Effector memory CD4-positive, alpha-beta T cell (primary cell): ENCODE measurements around the gene GRIK3.

Source experiments
- DNase-seq, 3 donors: peaks; one replicate each; pipeline ENCODE4 v3.0.0-alpha.2; 2020
- H3K27ac ChIP-seq: 2 replicates; pipeline ENCODE4 v1.7.0; 2013; ENCODE audit warnings: mild to moderate bottlenecking, low read length, moderate library complexity; ENCODE audit not compliant: insufficient read depth, poor library complexity, severe bottlenecking
- H3K27me3 ChIP-seq: replicated peaks from 2 replicates; pipeline ENCODE4 v1.7.0; 2013; ENCODE audit warnings: mild to moderate bottlenecking, low read length; ENCODE audit not compliant: insufficient read depth, control insufficient read depth, poor library complexity, severe bottlenecking
- H3K36me3 ChIP-seq: 2 replicates; pipeline ENCODE4 v1.7.0; 2013; ENCODE audit warnings: mild to moderate bottlenecking, low read length, moderate library complexity; ENCODE audit not compliant: control insufficient read depth, insufficient read depth
- H3K4me1 ChIP-seq: 2 replicates; pipeline ENCODE4 v1.7.0; 2013; ENCODE audit warnings: low read length, mild to moderate bottlenecking; ENCODE audit not compliant: control insufficient read depth, insufficient read depth, poor library complexity, severe bottlenecking
- H3K4me3 ChIP-seq: 2 replicates; pipeline ENCODE4 v1.7.0; 2013; ENCODE audit warnings: low read length, low read depth, mild to moderate bottlenecking; ENCODE audit not compliant: insufficient read depth, poor library complexity, severe bottlenecking
- H3K9me3 ChIP-seq: 2 replicates; pipeline ENCODE4 v1.7.0; 2013; ENCODE audit warnings: mild to moderate bottlenecking, low read length, moderate library complexity; ENCODE audit not compliant: control insufficient read depth

Gene GRIK3

GRCh38 chr1:36781098-36781497 lies 253.2 kb downstream of the GRIK3 start:
- Histone ChIP-seq H3K9me3 (no peaks in the 10 kb centered on the region), H3K27ac (no peak overlapping the region), H3K4me1 (no peaks in the 10 kb centered on the region), H3K36me3 (no peaks in the 10 kb centered on the region), H3K4me3 (no peak overlapping the region), H3K27me3 (no peaks in the 10 kb centered on the region)
- DNase-seq: no peak

- DNase-seq: no peak
- no peak overlapping the region for H3K27ac ChIP-seq
- no peaks in the 10 kb centered on the region for H3K4me1 ChIP-seq
- no peaks in the 10 kb centered on the region for H3K27me3 ChIP-seq
- no peak overlapping the region for H3K4me3 ChIP-seq
- no peaks in the 10 kb centered on the region for H3K9me3 ChIP-seq
- H3K36me3 ChIP-seq: no peaks in the 10 kb centered on the region
Observed at GRCh38 chr1:36778740-36779139, 255.6 kb downstream of the GRIK3 start.

GRCh38 chr1:36776948-36777831 lies 257.1 kb downstream of the GRIK3 start:
- Histone ChIP-seq H3K9me3 (no peaks in the 10 kb centered on the region), H3K36me3 (no peaks in the 10 kb centered on the region), H3K4me3 (no peak overlapping the region), H3K27ac (no peak overlapping the region), H3K4me1 (no peaks in the 10 kb centered on the region), H3K27me3 (no peaks in the 10 kb centered on the region)
- DNase-seq: no peak

GRCh38 chr1:36776256-36776655 lies 258.1 kb downstream of the GRIK3 start:
- Histone ChIP-seq H3K27ac (no peak overlapping the region), H3K27me3 (no peaks in the 10 kb centered on the region), H3K4me1 (no peaks in the 10 kb centered on the region), H3K36me3 (no peaks in the 10 kb centered on the region), H3K9me3 (no peaks in the 10 kb centered on the region), H3K4me3 (no peak overlapping the region)
- DNase-seq: no peak

GRCh38 chr1:36775716-36776115 lies 258.6 kb downstream of the GRIK3 start:
- Histone ChIP-seq H3K4me1 (no peaks in the 10 kb centered on the region), H3K9me3 (no peaks in the 10 kb centered on the region), H3K27me3 (no peaks in the 10 kb centered on the region), H3K27ac (no peak overlapping the region), H3K36me3 (no peaks in the 10 kb centered on the region), H3K4me3 (no peak overlapping the region)
- DNase-seq: no peak

GRCh38 chr1:36773827-36774541 lies 260.3 kb downstream of the GRIK3 start:
- Histone ChIP-seq H3K4me1 (no peaks in the 10 kb centered on the region), H3K36me3 (no peaks in the 10 kb centered on the region), H3K9me3 (no peaks in the 10 kb centered on the region), H3K27me3 (no peaks in the 10 kb centered on the region), H3K27ac (no peak overlapping the region), H3K4me3 (no peak overlapping the region)
- no peak for DNase-seq

GRCh38 chr1:36772647-36773495 lies 261.4 kb downstream of the GRIK3 start:
- Histone ChIP-seq H3K4me3 (no peak overlapping the region), H3K27ac (no peak overlapping the region), H3K9me3 (no peaks in the 10 kb centered on the region), H3K36me3 (no peaks in the 10 kb centered on the region), H3K27me3 (no peaks in the 10 kb centered on the region), H3K4me1 (no peaks in the 10 kb centered on the region)
- DNase-seq: no peak

GRCh38 chr1:36771660-36772284 lies 262.5 kb downstream of the GRIK3 start:
- Histone ChIP-seq H3K9me3 (no peaks in the 10 kb centered on the region), H3K4me3 (no peak overlapping the region), H3K36me3 (no peaks in the 10 kb centered on the region), H3K4me1 (no peaks in the 10 kb centered on the region), H3K27me3 (no peaks in the 10 kb centered on the region), H3K27ac (no peak overlapping the region)
- no peak for DNase-seq

GRCh38 chr1:36771240-36771639 lies 263.1 kb downstream of the GRIK3 start:
- no peak for DNase-seq
- Histone ChIP-seq H3K36me3 (no peaks in the 10 kb centered on the region), H3K4me1 (no peaks in the 10 kb centered on the region), H3K9me3 (no peaks in the 10 kb centered on the region), H3K27ac (no peak overlapping the region), H3K4me3 (no peak overlapping the region), H3K27me3 (no peaks in the 10 kb centered on the region)
